NCI-H2029 (cell line): Measurements from ENCODE around the gene TCP1.
"Not testable (repeated sequence)": the region's sequence is repeated elsewhere in the genome, so short reads cannot be mapped to it uniquely, and the experiment has no call there.

ENCODE experiments used
- DNase-seq: peaks from one replicate; lab custom pipeline; 2025; lab: John Stamatoyannopoulos, UW

TCP1 gene

DNA sequence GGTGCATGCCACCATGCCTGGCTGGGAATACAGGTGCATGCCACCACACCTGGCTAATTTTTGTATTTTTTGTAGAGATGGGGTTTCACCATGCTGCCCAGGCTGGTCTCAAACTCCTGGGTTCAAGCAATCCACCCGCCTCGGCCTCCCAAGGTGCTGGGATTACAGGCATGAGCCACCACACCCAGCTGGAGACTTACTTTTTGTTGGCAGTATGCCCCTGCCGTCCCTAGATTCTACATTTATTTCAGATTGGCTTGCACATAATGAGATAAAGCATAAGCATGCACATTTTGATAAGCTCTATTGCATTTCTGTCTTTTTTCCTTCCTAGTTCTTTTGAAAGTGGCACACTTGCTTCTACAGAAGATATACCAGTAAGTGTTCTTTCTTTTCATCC, 27.4 kb upstream of the TCP1 start:
- not testable (repeated sequence) for DNase-seq

DNA sequence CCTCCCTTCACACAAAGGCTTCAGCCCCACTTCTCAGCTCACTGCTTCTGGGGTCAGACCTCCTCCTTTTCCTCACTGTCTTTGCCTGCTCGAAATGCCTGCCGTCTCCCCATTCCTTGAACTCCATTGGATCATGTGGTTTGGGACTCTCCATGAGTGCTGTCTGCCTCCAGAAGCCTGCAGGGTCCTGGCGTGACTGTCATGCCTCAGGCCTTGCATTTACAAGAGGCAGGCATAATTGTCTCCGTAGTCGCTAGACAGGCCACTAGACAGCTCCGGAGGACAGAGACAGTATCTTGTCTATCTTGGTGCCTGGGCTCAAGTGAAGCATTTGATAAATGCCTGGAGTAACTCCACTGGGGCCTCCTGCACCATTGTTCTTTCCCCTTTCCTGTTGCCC, 26.0 kb upstream of the TCP1 start:
- DNase-seq, result no peak

DNA sequence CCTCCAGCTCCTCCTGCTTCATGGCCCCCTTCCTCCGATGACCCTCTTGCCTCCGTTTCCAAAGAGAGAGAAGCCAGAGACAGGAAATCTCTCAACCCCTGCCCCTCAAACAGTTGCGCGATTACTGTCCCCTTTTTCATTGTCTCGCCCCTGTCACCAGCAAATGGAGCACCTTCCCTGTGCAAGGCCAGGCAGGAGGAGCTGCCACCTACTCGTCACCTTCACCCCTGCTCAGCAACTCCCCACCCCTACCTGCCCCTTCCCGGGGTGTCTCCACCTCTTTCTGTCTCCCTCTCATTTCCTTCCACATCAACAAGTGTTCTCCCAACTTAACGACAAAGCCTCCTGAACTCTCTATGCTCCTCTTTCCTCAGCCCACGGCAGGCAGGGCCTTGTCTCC, 24.4 kb upstream of the TCP1 start:
- no peak for DNase-seq

DNA sequence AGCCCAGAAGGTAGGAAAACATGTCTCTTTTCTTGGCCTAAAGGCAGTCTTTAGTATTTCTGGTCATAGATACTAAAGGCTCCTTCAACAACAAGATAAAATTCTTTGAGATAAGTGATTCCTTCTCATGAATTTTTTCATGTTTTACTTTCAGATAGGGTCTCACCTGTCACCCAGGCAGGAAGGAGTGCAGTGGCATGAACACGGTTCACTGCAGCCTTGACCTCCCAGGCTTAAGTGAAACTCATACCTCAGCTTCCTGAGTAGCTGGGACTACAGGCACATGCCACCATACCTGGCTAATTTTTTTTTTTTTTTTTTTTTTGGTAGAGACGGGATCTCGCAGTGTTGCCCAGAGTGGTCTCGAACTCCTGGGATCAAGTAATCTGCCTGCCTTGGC, 19.7 kb upstream of the TCP1 start:
- no peak for DNase-seq

DNA sequence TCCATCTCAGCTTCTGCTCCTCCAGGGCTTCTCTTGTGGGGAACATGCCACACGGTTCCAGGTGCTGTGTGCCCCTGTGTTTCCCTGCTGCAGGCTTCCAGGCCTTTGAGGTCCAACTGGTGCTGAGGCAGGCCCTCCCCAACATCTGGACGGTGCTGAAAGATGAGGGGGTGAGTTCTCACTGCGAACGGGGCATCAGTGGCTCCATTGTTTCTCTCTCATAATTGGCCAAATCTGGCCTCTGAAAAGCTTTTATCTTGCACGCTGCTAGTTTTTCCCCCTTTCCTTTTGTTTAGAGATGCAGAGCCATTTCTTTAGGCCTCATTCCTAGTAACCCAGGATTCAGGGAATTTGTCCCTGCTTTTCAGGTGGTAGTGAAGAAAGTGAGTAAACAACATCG, 19.2 kb upstream of the TCP1 start:
- DNase-seq, result no peak

DNA sequence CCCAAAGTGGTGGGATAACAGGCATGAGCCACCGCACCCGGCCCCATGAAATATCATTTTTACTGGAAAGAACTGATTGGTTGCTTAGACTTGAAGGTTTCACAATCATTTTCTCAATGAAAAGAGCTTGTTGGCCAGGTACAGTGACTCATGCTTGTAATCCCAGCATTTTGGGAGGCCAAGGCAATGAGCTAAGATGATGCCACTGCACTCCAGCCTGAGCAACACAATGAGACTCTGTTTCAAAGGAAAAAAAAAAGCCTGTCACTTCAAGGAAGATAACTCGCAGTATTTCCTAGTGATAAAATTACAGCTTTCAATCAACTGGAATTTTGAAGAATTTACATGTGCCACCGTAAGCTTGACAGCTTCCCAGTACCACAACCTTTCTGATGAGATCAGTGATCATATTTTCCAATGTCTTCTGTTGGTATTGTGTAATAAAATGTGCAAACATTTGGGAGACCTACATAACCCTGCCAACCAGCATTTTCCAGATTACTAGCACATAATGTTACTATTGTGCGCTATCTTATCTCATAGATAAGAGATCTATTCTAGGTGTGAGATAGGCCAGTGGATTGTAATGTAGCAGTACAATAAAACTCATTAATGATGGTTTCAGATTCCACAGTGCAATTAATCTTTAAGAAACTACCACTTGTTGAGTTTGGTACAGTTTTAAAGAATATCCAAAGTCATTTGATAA, 17.9 kb upstream of the TCP1 start:
- DNase-seq, result no peak

DNA sequence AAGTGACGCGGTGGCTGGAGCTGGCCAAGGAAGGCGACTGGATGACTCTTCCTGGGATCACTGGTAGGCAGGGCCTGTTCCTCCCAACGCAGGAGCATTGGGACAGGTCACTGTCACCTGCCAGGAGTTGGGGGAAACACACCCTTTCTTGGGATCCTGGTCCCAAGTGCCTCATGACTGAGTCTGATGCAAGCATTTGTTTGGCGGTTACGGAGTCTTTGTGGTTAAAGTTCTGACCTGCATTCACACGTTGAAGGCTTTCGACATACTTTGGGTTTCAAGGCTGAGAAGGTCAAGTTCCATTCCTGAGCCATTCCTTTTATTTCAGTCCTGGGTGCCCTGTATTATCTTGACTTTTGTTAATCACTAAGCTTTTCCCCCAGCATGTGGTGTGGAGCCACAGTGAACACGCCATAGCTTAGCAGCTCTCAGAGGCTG, 16.6 kb upstream of the TCP1 start:
- DNase-seq, result no peak

DNA sequence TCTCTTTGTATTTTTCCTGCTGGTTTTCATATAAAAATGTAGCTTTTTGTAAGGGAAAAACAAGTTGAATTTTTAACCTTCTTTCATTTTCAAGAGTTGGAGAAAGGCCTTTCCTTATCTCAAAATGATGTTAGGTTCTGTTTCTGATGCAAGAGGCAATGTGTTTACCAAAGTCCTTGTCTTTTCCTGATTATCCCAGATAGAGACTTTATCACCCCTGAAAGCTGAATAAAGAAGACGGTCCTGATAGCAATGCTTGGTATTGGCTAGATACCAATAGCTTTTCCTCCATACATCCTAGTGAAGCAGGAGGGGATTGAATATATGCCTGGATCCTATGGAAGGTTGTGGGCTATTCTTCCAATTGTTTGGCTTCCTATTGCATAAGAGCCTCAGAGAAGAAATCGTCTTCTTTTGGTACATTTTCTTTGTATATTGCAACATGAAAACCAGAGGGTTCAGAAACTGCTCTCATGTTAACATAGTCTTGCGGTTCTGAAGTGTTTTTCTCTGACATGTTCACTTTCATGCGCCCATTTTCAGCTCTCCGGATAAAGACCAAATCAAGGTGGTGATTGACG, 16.1 kb upstream of the TCP1 start:
- no peak for DNase-seq

DNA sequence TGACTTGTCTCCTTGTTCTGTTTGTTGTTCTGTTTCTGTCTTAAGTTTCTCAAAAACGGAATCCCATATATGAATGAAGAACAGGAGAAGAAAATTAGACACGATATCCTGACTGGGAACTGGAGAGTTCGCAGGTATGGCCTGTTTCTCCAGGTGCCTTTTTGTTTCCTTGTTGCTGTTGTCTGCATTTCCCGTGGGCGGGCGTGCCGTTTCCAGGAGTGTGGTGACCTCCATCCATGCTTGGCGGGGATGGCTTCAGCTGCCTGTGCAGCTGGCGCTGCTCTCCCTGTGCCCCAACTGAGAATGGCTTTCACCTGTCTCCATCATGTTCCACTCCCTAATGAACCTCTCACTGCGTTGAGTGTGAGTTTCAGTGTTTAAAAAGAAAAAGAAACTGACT, 15.1 kb upstream of the TCP1 start:
- DNase-seq, result no peak

DNA sequence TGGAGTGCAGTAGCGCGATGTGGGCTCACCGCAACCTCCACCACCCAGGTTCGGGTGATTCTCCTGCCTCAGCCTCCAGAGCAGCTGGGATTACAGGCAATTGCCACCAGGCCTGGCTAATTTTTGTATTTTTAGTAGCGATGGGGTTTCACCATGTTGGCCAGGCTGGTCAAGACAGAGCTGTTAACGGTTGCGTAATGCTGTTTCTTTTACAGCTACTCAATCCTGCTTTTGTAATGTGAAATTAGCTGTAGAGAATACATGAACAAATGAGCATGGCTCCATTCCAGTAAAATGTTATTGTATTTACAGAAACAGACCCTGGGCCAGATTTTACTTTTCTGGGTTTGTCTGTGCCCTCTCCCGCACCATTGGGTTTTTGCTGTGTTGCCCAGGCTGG, 12.5 kb upstream of the TCP1 start:
- DNase-seq, result peak; percentile 3

DNA sequence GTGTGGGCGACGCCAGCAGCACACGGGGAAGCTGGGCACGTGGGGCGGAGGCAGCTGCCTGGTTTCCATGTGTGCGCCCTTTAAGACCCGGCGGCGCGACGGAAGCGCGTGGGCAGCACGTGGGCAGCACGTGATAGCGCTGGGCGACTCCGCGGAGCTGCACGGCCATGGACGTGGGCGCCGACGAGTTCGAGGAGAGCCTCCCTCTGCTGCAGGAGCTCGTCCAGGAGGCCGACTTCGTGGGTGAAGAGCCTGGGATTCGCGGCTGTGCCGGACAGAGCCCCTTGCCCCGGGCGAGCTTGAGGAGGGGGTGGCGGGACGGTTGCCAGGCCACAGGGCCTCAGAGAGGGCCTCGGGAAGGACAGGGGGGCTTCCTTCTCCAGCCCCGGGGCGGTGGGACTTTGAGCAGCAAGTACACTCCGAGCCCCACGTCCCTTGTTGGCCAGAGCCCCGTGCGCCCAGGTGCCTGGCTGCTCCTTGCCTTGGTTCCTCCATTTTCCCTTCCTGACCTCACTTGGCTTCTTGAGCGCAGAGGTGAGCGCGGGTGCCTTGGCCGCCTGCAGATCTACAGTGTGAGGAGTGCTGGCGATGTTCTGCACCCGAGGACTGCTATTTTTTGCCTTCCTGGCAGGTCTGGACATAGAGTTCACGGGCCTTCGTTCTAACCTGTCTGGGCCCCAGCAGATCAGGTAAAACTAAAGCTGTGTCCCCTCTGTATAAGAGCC, 10.9 kb upstream of the TCP1 start, which contains the start of gene PNLDC1:
Gene PNLDC1 (plus strand): TSS at position 136 of the 725 bp plus-strand sequence. CDS start 32 bp downstream, at position 168.
- DNase-seq, result no peak

DNA sequence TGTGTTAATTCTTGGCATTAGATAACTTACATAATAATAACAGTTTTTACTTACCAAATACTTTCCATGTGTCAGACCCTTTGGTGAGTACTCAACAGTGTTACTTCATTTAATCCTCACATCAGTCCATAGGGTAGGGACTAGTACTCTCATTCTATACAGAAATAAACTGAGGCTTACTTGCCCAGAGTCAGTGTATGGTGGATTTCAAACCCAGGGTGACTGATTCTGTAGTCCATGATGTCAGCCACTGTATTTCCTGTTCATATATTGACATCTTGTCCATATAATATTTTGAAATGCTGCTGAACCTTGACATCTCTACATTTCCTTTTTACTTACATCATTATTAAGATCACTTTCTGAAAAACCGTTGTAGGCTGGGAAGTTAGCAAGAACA, 8.2 kb upstream of the TCP1 start:
- DNase-seq, result no peak

DNA sequence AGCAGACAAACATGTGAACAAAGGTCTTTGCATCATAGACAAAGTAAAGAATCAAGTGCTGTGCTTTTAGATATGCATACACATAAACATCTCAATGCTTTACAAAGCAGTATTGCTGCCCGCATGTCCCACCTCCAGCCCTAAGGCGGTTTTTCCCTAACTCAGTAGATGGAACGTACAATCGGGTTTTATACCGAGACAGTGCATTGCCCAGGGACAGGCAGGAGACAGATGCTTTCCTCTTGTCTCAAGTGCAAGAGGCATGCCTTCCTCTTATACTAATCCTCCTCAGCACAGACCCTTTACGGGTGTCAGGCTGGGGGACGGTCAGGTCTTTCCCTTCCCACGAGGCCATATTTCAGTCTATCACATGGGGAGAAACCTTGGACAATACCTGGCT, 5.6 kb upstream of the TCP1 start:
- not testable (repeated sequence) for DNase-seq

DNA sequence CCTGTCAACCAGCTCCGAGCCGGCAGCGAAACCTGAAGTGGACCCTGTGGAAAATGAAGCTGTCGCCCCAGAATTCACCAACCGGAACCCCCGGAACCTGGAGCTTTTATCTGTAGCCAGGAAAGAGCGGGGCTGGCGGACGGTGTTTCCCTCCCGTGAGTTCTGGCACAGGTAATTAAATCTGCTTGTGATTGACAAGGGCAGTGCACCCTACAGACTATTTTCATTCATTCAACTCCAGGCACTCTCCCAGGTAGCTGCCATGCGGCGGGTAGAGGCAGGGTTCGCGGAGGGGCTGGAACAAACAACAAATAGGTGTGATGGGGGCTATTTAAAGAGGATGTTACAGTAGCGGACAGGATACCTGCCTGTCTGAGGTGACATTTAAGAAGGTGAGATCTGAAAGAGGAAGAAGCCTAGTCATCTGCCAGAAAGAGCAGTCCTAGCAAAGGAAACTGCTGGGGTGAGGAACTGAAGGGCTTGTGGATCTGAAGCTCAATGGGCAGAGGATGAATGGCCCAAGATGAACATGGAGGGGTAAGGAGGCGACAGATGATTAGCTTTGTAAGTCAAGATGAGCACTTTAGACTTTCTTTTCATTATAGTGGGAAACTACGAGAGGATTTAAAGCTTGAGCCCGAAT, 1.7 kb upstream of the TCP1 start:
- DNase-seq, result no peak

DNA sequence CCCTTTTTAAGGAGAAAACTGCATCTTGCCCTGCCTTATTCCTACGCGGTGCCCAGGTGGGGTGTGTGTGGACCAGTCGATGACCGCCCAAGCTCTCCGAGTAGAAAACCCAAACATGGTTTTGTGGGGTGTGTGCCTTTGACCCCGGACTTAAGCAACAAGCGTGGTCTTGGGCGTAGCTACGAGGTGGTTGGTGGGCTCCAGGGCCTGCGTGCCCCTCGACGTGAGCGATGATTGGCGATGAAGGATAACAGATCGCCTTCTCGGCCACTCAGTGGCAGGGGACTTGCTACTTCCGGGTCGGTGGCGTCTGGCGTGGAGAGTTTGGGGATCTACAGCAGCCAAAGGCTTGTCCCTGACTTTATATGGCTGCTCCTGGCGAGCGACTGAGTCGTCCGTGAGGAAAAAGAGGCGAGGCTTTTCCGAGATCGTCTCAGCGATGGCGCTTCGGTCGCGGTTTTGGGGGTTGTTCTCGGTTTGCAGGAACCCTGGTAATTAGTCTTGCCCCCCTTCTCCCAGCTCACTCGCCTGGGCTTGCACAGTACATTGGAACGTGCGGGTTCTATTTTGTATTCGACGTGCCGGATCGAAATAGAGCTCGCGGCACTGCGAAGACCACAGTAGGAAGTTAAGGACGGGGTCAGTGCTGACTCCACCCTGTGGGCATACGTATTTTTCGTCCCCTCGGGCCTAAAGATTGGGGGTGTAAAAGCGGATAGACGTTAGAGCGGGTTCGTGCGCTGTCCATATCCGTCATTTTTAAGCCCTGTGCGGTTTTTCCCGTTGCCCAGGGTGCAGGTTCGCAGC, 950 bp upstream of the TCP1 start, which contains the start of gene MRPL18:
Gene MRPL18 (plus strand): TSS at position 319 of the 807 bp plus-strand sequence. CDS start 121 bp downstream, at position 440.
- peak; percentile 97 for DNase-seq

DNA sequence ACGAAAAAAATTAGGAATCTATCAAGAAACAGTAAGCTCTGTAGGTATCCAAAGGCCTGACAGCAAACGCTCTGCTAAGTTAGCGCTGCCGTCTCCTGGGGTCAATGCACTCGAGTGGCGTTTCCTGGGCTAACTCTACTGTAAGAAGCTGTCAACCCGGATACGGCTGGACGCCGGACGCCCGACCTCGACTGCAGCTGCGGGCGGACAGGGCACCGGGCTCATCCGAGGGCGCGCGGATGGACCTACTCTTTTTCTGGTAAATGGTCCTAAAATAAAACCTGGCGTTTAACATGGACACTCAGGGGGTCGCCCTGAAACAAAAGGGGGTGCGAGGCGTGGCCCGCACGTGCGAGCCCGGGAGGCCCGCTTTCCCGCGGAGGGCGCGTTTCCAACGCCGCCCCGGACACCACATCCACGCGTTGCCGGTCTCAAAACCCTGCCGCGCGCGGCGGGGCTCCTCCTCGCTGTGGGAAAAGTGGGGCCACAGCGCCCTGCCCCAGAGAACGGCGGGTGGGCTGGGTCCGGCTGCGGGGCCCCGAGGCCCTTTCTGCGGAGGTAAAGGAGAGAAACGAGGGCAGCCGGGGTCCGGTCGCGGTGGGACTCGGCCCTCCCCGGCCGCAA, 537 bp downstream of the TCP1 start:
- DNase-seq, result no peak

DNA sequence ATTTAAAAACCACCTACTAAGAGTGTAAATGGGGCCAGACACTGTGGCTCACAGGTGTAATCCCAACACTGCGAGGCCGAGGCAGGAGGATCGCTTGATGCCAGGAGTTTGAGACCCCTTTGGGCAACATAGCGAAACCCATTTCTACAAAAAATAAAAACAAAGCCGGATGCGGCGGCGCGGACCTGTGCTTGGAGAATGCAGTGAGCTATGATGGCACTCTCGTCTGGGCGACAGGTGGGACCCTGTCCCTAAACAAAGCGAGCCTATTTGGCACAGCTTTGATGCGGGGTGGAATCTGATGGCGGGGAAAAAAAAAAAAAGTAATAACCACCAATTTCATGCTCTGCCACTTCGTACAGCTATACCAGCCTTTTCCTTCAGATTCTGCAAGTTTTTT, 1.1 kb downstream of the TCP1 start:
- no peak for DNase-seq

DNA sequence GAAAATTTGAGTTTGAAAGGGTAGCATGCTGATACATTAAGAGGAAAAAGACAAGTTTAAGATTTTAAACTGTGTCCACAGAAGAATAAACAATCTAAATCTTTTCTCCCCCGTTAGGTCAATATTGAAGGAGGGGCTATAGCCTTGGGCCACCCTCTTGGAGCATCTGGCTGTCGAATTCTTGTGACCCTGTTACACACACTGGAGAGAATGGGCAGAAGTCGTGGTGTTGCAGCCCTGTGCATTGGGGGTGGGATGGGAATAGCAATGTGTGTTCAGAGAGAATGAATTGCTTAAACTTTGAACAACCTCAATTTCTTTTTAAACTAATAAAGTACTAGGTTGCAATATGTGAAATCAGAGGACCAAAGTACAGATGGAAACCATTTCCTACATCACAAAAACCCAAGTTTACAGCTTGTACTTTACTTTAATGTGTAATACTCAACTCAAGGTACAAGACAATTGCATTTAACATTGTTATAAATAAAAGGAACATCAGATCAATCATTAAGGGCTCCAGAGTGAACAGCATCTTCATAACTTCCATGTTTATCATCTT, 10.8 kb downstream of the TCP1 start:
- no peak for DNase-seq

DNA sequence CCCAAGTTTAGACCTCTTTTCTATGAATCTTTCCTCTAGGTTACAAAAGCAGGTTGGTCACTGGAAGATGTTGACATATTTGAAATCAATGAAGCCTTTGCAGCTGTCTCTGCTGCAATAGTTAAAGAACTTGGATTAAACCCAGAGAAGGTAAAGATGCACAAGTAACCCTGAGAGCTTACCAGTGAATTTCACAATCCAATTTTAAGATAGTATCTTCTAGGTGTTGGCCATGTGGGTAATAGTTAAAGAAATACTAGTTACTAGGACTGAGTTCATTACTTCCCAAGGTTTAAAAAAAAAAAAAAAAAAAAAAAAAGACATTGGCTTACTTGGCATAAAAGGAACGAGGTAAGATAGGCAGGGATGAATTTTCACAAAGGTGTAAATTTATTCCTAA, 11.3 kb downstream of the TCP1 start:
- no peak for DNase-seq

DNA sequence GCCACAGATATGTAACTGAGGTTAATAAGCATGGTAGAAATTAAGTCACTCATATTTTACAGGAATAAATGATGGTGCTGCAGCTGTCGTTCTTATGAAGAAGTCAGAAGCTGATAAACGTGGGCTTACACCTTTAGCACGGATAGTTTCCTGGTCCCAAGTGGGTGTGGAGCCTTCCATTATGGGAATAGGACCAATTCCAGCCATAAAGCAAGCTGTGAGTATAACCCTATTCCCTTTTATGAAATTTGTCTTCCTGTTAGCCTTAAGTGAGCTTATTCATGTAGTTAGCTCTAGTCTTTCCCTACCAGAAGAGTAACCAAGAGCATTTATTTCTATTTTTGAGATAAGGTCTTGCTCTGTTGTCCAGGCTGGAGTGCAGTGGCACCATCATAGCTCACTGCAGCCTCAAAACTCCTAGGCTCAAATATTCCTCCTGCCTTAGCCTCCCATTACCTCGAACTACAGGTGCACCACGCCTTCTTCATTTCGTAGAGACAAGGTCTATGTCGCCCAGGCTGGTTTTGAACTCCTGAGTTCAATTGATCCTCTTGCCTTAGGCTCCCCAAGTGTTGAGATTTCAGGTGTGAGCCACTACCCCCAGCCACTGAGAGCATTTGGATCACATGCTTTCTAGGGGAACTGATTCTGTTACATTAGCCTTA, 12.0 kb downstream of the TCP1 start:
- no peak for DNase-seq
